GM21515 (cell line): ENCODE measurements around the gene LINGO3.

Experiments used
- ATAC-seq: cut with Tn5 transposase; IDR thresholded peaks from one replicate; pipeline ENCODE4 v1.9.1; 2021; ENCODE audit not compliant: unreplicated experiment

The LINGO3 gene

DNA sequence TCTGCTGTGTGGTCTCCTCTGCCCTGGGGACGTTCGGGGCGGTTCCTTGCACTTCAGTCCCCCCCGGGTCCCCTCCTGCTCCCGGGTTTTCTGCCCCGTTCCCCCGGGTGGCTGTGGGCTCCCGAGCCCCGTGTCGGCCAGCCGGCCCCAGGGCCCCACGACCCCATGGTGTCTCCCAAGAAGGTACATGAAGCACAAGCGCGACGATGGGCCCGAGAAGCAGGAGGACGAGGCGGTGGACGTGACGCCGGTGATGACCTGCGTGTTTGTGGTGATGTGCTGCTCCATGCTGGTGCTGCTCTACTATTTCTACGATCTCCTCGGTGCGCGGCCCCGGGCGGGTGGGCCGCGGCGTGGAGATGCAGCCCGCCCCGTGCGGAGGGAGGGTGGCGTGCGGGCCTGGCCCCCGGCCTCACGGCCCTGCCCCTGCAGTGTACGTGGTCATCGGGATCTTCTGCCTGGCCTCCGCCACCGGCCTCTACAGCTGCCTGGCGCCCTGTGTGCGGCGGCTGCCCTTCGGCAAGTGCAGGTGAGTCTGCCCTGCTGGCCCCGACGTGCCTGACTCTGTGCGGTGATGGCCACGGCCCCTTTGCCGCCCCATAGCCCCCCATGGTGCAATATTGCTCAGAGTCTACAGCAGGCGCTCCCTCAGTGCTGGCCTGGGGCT, 31.8 kb upstream of the LINGO3 start:
- no peak for ATAC-seq

DNA sequence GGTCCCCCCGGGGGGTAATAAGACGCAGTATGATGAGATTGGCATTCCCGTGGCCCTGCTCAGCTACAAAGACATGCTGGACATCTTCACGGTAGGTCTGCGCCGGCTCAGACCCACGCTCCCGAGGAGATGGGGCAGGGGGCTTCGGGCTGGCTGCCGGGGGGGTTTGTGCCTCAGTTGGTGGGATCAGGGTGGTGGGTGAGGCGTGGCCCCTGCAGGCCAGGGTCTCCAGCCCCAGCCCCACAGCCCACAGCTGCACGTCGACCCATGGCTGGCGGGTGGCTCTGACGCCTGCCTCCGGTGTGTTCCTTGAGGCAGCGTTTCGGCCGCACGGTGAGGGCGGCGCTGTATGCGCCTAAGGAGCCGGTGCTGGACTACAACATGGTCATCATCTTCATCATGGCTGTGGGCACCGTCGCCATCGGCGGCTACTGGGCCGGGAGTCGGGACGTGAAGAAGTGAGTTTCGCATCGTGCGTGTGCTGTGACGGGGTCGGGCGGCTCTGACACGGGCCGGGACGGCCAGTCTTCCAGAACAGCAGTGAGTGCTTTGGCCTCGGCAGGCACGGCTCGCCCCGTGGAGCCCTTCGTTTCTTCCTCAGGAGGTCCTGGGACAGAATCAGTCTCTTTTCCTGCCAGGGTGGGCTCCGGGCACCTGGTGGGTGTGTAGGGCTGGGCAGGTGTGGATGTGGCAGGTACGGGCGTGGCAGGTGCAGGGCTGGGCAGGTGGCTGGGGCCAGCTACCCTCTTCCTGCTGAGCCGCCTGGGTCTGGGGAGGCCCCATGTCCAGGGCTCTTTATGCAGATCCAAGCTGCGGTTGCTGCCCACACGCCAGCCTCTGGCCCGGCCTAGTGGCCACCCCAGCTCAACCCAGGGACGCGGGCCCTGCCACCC, 31.0 kb upstream of the LINGO3 start:
- no peak for ATAC-seq

- ATAC-seq = no peak
These were observed 30.2 kb upstream of the LINGO3 start for GRCh38 chr19:2338055-2338615.

DNA sequence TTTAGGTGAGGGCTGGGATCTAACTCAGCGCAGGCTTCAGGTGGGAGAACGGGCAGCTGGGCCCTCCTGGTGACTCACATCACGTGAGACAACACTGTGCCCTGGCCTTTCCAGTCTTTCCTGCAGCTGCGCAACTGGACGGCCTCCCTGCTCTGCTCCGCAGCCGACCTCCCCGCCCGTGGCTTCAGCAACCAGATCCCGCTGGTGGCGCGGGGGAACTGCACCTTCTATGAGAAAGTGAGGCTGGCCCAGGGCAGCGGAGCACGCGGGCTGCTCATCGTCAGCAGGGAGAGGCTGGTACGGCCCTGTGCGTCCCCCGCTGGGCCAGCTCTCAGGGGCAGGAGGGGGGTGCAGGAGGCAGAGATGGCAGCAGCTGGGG, 29.4 kb upstream of the LINGO3 start:
- ATAC-seq = no peak

DNA sequence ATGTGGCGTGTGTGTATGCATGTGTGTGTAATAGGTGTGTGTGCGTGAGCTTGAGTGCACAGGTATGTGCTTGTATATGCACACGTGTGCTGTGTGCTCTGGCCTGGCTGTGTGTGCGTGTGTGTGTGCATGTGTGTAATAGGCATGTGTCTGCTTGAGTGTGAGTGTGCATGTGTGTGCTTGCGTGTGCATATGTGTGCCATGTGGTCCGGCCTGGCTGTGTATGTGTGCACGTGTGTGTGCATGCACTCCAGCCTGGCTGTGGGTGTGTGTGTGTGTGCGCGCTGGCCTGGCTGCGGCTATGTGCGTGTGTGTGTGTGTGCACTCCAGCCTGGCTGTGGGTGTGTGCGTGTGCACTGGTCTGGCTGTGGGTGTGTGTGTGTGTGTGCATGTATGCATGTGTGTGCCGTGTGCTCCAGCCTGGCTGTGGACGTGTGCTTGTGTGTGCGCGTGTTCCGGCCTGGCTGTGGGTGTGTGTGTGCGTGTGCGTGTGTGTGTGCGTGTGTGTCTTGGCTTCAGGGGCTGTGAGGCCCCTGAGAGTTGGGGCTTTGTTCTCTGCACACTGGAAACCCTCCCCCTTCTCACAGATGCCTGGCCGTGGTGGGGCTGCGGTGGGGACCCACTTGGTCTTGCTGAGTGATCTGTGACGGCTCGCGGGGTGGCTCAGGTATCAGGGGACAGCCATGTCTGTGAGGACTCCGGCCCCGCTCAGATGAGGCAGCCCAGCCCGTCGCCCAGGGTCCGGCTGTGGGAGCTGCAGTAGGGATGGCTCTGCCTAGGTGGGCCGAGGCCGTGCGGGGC, 28.8 kb upstream of the LINGO3 start:
- no peak for ATAC-seq

DNA sequence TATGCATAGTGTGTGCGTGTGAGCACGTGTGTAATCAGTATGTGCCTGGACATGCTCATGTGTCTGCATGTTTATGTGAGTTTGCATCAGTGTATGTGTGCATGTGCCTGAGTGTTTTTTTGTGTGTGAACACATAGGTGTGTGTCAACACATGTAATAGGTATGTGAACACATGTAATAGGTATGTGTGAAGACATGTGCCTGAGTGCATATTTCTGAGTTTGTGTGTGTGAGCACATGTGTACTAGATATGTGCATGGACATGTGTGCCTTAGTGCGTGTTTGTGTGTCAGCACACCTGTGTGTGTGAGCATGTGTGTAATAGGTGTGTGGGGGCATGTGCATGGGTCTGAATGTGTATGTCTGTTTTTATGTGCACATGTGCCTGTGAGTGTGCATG, 27.9 kb upstream of the LINGO3 start:
- no peak for ATAC-seq

- no peak for ATAC-seq
These were observed 27.3 kb upstream of the LINGO3 start for GRCh38 chr19:2334986-2335846.

DNA sequence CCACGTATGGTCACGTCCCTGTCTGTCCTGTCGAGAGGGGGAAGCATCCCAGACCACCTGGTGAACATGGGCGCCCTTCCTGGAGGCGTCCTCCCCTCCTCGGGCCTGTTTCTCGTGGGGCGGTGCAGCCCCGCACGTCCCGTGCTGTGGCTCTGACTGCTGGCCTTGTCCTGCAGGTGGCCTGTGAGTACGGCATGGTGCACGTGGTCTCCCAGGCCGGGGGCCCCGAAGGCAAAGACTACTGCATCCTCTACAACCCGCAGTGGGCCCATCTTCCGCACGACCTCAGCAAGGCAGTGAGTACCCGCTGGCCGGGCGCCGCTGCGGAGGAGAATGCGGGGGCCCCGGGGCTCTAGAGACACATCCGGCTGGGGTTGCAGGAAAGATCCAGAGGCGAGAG, 26.5 kb upstream of the LINGO3 start:
- no peak for ATAC-seq

DNA sequence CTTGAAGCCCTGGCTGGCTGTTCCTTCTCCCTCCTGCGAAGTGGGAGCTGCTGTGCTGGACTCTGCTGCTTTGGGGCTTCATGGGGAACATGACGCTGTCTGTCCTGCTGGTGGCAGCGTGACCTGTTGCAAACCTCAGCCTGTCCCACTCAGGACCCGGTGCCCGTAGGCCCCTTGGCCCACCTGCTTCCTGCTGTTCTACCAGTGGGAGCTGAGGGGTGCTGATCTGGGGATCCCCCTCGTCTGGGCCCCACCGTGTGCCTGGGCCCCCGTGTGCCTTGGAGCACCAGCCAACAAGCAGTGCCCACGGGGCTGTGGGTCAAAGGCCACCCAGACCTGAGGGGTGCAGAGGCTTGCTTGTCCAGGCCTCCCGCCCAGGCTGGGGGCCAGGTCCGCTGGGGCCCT, 25.9 kb upstream of the LINGO3 start:
- no peak for ATAC-seq

DNA sequence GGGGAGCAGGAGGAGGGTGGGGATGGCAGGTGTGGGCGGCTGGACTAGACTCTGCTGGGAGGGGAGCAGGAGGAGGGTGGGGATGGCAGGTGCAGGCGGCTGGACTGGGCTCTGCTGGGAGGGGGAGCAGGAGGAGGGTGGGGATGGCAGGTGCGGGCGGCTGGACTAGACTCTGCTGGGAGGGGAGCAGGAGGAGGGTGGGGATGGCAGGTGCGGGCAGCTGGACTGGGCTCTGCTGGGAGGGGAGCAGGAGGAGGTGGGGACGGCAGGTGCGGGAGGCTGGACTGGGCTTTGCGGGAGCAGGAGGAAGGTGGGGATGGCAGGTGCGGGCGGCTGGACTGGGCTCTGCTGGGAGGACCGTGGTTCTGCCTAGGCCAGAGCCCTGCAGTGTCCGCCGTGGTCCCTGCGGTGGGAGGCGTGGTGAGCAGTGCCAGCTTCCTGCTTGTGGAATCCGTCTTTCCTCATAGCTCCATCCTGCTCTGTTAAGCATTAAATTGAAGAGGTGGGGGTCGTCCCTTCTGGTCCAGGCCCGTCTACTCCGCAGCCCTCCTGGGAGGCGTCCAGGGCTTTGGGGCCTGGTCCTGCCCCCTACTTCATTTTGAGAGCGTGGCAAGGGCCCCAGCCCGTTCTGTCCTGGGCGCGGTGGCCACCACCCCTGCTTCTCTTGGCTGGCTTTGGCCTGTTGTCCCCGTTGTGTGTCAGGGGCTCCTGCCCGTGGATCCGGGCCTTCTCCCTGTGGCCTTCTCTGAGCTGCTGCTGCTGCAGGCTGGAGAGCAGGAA, 25.3 kb upstream of the LINGO3 start:
- ATAC-seq = no peak

- ATAC-seq = no peak
These were observed 24.5 kb upstream of the LINGO3 start for GRCh38 chr19:2332341-2333026.

GRCh38 chr19:2331601-2332246, 23.8 kb upstream of the LINGO3 start:
- no peak for ATAC-seq

DNA sequence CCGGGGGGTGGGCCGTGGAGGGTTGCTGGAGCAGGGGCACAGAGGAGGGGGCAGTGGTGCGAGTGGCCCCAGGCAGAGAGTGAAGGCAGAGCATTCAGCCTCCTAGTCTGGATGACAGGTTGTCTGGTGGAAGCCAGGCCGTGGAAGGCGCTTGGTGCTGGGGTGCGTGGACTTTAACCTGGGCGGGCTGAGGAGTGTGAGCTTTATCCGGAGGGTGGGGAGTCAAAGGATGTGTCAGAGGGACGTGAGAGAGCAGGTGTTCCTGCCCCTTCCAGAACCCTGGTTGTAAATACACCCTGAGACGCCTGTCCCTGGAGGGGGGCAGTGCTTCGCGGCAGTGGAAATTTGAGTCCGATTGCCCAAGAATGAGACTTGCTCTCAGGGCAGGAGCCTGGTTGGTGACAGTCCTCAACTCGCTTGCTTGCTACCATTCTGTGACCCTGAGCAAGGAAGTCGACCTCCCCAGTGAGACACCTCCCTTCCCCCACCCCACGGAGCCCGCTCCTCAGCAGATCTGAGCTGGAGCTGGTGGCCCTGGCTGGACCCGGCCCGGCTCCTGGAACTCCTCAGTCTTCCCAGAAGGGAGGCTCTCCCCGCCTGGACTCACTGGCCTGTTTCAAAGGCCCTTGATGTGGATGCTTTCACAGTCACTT, 22.8 kb upstream of the LINGO3 start:
- ATAC-seq = no peak

GRCh38 chr19:2330255-2330631, 22.3 kb upstream of the LINGO3 start:
- no peak for ATAC-seq

GRCh38 chr19:2329501-2329916, 21.6 kb upstream of the LINGO3 start:
- no peak for ATAC-seq

GRCh38 chr19:2329149-2329478, 21.2 kb upstream of the LINGO3 start:
- no peak for ATAC-seq

DNA sequence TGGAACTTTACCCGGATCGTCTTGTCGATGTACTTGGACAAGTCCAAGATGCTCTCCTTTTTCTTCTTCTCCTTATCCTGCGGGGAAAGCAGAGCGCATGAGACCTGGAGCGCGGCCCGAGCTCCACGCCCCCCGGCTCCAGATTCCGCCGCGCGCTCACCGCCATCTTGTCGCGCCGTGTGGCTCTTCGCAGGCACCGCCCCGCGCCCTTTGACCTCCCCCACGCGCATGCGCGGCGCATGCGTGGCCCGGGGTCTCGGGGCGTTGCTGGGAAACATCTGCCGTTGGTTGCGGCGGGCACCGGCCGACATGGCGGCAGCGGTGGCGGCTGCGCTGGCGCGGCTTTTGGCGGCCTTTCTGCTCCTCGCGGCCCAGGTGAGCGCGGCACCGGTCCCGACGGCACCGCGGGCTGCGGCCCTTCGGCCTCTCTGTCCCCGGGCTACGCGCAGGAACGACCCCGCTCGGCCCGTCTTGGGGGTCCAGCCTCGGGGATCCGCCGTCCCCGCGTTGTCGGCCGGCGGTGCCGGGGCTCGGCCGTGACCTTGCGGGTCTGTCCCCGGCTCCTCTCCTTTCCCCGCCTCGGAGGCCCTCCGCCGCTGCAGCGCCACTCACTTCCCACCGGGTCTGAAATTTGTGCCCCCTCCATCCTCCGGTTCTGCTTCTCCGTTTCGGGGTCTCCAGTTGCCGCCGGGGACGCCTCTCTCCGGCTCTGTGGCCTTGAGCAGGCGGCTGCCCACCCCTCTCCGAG, 20.6 kb upstream of the LINGO3 start, which contains the start of the genes LSM7 and SPPL2B:
Gene LSM7 (minus strand): TSS at position 186 of the 748 bp plus-strand sequence. CDS start 20 bp downstream, at position 166.
Gene SPPL2B (plus strand): TSS at position 284 of the 748 bp plus-strand sequence. CDS start 26 bp downstream, at position 310.
- peak; percentile 56 for ATAC-seq
